PC-3 (cell line): ENCODE results near the gene ADCY9.

Source experiments
- CTCF ChIP-seq: fragments of 300-600 bp; sonication (generic); conservative IDR thresholded peaks from 2 replicates; pipeline ENCODE4 v1.5.1; 2017; ENCODE audit warnings: antibody characterized with exemption, low read depth, mild to moderate bottlenecking, low read length
- EZH2 ChIP-seq: fragments of 300-600 bp; sonication (generic); IDR thresholded peaks from one replicate; pipeline ENCODE4 v1.6.1; 2017; ENCODE audit warnings: antibody characterized with exemption, mild to moderate bottlenecking, low read length; ENCODE audit not compliant: unreplicated experiment
- EZH2phosphoT487 ChIP-seq: fragments of 300-600 bp; sonication (generic); IDR thresholded peaks from 2 replicates; pipeline ENCODE4 v1.6.1; 2018; ENCODE audit warnings: mild to moderate bottlenecking, antibody characterized with exemption, low read length, borderline replicate concordance

GRCh38 chr16:3945751-3946603 is 170.3 kb downstream of the ADCY9 start:
- TF ChIP-seq CTCF (no peak), EZH2phosphoT487 (no peak), EZH2 (no peak)
